GM12801 (cell line): ENCODE measurements around the gene TMEM186.

Experiments used
- TF ChIP-seq, protein P1 (sequence below): IDR thresholded peaks from one replicate; pipeline ENCODE4 v1.5.1; 2011; ENCODE audit warnings: control low read depth; ENCODE audit not compliant: insufficient read length; ENCODE audit errors: extremely low read depth

TMEM186 gene

DNA sequence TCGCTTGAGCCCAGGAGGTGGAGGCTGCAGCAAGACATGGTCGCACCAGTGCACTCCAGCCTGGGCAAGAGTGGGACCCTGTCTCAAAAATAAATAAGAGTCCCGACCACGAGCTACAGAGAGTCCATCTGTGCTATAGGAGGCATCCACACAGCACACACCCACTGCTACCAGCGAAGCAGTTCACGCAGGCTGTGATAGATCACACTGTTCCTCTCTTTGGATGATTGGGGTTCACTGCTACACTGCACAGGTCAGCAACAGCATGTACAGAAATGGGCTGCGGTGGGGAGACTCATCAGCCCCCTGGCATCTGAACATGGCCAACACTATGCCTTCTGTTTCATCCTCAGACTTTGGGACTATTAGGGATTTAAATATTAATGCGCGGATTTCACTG, 34.0 kb upstream of the TMEM186 start:
- TF ChIP-seq, protein P1, sequence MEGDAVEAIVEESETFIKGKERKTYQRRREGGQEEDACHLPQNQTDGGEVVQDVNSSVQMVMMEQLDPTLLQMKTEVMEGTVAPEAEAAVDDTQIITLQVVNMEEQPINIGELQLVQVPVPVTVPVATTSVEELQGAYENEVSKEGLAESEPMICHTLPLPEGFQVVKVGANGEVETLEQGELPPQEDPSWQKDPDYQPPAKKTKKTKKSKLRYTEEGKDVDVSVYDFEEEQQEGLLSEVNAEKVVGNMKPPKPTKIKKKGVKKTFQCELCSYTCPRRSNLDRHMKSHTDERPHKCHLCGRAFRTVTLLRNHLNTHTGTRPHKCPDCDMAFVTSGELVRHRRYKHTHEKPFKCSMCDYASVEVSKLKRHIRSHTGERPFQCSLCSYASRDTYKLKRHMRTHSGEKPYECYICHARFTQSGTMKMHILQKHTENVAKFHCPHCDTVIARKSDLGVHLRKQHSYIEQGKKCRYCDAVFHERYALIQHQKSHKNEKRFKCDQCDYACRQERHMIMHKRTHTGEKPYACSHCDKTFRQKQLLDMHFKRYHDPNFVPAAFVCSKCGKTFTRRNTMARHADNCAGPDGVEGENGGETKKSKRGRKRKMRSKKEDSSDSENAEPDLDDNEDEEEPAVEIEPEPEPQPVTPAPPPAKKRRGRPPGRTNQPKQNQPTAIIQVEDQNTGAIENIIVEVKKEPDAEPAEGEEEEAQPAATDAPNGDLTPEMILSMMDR = no peak

DNA sequence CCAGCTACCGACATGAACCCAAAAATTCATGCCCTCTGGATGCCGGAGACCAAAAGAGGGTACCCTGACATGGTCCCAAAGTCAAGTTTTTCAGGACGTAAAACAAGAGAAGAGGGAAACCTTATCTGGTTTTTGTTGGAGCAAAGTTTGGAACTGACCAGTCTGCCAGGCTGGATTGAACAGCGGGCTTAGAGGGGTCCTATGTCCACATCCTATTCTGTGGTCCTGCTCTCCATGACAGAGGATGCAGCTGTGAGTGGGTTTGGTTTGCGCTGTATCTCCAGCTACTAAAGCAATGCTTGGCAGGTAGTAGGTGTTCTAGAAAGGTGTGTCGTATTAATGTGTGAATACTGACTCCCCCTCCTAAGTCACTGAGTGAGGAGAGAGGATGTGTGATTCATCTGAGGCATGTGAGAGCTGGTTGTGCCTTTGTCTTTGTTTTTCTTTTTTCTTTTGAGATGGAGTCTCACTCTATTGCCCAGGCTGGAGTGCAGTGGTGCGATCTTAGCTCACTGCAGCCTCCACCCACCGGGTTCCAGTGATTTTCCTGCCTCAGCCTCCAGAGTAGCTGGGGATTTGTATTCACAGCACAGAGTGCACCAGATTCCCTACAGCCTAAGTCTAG, 31.2 kb upstream of the TMEM186 start:
- TF ChIP-seq, protein P1 = no peak

DNA sequence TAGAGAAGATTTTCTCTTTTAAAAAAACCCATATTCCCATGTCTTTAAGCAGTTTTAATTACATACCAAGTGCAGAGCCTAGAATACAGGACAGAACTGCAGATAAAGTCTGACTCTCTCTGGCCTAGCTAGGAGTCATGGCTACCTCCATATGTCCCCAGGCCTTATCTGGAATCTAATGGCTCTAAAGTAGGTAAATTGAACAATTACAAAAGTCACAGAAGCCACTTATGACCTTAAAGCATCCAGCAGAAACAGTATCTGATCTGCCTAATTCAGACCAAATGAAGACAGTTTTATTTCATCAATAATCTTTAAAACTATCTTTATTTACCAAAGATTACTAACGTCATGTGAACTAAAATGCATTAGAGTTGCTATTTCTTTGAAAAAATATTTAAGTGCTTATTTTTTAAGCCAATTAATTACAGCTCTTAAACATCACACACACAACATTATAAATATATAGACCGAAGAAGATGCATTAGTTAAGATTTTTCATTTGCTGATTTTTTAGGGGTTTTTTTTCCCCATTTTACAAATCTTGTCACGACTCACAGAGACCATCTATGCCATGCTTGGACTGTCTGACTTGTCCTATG, 28.9 kb upstream of the TMEM186 start:
- TF ChIP-seq, protein P1 = no peak

DNA sequence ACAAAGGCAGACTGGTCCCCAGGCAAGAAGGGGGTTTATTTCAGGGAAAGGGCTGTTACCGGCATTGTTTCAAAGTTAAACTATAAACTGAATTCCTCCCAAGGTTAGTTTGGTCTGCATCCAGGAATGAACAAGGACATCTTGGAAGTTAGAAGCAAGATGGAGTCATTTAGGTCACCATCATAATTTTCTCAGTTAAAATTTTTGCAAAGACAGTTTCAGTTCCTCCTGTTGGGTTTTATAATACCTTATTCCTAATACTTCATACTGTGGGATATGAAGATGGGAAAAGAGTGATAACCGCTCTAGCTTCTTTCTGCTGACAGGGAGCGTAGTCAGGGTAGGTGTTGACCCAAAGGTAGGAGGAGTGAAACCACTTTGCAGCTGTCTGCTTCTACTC, 25.0 kb upstream of the TMEM186 start:
- TF ChIP-seq, protein P1 = no peak

DNA sequence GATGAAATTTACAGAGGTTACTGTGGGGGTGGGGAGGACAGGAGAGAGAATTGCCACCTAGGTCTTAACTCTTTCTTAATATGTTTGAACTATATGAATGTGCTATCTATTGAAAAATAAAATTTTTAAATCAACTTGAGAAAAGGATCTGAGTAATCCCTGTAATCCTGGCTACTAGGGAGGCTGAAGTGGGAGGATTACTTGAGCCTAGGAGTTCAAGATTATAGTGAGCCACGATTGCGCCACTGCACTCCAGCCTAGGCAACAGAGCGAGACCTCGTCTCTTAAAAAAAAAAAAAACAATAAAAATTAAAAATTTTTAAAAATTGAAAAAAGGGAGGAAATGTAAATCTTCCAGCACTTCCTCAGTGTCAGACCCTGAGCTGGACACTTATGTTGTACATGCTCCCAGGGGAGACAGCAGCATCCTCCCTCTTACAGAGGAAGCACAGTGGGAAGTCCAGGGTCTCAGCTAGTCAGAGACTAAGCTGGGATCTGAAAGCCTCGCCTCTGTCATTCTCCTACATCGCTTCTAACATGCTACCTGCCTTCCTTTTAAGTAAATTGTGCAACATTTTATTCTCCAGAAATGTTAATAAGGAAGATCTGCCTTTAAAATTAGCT, 22.1 kb upstream of the TMEM186 start:
- TF ChIP-seq, protein P1 = no peak

DNA sequence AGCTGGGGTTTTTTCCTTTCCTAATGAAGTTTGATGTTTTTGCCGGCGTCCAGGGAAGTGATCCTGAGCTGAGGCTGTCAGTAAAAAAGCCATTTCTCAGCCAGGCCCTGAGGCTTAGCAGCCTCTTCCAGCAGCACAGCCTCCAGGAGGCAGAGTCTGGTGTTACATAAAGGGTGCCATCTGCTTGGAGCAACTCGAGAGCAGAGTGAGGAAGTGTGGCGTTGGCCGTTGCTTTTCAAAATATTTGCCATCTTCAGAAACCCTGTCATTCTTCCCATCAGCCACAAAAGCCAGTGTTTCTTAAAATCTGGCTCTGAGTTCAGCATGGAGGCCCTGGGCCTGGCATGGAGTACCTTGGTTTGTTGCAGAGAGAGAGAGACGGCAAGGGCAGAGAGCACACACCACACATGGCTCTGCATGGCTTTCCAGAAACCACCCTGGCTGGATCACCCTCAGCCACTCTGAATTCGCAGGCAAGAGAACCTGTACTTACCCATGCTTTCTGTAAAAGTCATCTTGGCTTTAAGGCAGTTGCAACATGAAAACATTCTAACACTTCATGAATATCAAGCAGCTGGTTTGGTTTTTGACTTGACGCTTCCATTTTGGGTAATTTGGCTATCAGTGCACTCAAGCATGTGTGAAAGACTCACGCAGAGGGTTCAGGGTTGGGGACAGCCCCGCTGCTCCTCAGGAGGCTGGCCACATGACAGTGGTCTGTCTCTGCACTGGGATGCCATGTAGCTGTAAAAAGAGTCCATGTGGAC, 21.2 kb upstream of the TMEM186 start:
- TF ChIP-seq, protein P1 = no peak

DNA sequence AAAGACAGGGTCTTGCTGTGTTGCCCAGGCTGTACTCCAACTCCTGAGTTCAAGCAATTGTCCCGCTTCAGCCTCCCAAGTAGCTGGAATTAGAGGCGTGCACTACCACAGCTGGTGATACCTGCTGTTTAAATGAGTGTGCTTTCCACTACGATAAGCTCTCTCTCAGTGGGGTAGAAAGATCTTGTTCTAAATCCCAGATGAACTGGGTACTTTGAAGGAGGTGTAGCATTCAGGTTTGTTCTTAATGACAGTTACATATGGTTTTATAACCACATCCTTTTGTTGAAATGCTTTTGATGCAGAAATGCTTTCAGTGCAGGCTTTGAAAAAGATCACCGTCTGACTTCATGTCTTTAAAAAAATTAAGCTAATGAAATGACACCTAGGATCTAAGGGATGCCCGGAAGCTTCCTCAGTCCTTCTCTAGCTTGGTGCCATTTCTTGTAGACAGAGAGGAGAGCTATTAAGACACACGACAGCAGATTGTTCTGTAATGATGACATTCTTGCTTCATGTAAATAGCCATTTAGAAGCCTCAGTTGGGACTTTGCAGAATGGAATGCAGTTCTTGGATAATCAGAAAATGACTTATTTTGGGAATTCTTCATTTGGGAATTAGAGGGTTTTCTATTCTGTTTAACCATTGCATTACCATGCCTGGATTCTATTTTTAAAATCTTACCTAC, 19.7 kb upstream of the TMEM186 start:
- TF ChIP-seq, protein P1 = no peak
